HG03196 (cell line): ENCODE measurements around the gene NAP1L1.

Experiments used
- ATAC-seq: cut with Tn5 transposase; IDR thresholded peaks from one replicate; pipeline ENCODE4 v1.9.1; 2021; ENCODE audit not compliant: unreplicated experiment

Gene NAP1L1

DNA sequence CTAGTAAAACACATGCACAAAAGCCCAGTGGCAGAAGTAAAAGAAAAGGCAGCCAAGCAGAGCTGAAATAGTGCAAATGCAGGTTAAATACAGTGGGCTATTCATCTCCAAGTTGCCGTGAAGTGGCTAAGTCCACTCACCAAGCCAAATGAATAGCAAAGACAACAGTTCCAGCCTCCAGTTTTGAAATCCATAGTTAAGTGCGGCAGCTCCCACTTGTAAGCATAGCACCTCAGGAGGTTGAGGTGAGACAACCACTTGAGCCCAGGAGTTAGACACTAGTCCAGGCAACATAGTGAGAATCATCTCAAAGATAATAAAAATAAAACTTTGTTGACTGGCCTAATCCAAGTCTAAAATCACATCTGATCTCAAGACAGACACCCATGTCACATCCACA, 43.1 kb downstream of the NAP1L1 start:
- ATAC-seq: no peak

DNA sequence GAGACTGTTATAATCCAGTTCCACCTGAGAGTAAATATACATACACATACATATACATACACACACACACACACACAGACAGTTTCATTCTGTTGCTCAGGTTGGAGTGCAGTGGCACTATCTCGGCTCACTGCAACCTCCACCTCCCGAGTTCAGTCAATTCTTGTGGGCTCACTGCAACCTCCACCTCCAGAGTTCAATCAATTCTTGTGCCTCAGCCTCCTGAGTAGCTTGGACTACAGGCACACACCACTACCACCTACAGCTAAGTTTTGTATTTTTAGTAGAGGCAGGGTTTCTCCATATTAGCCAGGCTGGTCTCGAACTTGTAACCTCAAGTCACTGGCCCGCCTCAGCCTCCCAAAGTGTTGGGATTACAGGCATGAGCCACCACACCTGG, 44.0 kb downstream of the NAP1L1 start:
- ATAC-seq: no peak

DNA sequence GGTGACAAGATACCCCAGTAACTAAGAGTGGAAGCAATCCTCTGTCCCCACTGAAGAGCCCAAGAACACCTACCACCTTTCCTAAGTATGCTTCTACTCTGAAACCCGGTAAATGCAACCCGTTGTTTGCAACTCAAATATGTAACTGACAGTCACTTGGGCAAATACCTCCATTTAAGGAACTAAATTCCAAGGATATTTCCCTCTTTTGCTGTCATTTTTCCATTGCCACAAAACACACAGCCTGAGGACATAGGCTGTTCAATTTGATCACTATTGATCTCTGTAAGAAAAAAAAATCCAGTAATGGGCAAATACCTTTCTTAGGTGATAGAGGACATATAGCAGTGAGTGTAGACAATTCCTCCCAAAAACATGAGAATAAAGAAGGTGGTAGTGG, 46.3 kb downstream of the NAP1L1 start:
- no peak for ATAC-seq

DNA sequence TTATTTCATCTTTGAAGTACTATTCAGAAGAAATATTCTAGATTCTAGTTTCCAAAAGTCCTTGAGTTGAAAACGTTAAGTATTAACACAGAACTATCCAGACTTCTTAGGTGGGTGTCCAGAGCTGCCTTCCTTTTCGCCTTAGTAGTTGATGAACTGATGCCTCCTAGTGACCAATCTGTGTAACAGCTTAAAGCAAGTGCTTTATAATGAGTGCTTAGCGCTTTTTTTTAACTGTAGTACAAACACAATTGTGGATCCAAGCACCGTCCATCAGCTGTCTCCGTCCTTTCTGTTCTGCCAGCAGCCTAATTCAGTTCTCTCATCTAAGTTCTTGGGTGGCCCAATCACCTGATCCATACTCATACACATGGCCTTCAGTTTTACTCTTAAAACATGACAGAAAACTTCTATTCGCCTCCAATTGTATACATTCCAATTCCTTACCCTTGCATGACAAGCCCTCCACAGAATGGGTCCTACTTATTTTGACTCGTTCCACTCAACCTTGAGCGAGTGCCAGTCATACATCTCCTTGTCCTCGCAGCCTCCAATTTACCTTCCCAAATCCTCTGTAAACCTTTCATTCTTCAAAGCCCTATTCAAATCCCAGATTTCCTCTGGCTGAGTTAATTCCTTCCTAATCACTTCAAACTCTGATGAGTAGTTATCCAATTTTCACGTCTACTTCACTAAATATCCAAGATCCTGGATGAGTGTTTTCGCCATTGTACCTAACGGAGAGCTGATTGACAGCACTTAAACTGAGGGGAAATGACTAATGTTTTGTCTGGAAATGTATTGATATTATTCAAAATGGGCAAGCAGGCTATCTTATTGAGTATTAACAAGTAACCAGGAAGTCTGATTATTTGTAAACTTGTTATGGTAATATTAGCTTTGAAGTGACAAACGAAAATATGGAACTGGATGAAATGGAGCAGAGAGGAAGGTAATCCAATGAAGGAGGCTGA, 47.1 kb downstream of the NAP1L1 start:
- ATAC-seq: peak; percentile 54

DNA sequence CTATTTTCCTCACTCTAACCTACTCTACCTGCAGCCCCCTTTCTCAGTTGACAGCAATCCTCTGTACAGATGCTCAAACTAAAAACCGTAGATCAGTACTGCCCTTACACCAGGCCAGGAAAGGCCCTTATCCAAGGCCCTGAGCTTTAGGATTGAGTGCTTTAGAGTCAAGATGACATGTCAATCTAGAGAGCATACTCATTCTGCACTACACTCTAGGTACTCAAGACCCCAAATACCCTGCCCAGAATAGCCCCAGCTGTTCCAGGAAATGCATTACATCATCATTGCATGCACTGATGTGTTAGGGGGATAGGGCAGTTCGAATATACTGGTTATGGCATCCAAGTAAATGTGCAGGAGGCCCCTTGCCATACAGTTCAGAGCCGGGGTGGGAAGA, 49.4 kb downstream of the NAP1L1 start:
- ATAC-seq: no peak

DNA sequence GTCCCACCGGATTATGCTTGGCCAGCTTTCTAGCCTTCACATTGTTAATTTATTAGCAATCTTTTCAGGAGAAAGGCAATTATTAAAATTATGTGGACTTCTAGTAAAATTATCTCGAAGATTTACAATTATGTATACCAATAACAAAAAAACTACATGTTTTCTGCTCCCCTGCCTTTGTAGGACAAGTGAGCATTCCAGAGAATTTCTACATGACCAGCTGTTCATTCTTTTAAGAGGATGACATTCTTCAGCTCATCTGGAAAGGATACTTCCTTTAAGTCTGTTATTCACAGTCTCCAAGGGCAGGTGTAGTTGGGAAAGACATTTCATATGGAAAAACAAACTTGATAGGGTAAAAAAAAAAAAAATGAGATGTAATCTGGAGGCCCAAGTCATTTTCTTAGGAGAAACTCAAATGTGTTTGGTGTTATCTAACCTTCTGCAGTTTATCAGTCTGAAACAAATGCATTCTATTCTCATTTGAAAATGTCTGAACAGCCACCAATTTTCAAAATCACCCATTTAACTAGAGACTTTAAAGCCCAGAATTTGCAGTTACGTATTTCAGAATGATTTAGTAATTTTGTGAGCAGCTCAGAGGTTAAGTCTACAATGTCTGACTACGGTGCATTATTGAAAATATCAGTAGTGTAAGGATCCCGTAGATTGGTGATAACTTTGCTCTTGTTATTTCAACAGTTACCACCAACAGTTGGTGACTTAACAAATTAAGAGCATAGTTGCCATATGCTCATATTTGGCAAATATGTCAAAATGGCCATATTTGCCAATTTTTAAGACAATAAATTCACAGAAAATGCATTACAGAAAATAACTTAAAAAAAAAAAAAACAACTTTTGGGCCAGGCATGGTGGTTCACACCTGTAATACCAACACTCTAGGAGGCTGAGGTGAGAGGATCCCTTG, 51.1 kb downstream of the NAP1L1 start:
- no peak for ATAC-seq

DNA sequence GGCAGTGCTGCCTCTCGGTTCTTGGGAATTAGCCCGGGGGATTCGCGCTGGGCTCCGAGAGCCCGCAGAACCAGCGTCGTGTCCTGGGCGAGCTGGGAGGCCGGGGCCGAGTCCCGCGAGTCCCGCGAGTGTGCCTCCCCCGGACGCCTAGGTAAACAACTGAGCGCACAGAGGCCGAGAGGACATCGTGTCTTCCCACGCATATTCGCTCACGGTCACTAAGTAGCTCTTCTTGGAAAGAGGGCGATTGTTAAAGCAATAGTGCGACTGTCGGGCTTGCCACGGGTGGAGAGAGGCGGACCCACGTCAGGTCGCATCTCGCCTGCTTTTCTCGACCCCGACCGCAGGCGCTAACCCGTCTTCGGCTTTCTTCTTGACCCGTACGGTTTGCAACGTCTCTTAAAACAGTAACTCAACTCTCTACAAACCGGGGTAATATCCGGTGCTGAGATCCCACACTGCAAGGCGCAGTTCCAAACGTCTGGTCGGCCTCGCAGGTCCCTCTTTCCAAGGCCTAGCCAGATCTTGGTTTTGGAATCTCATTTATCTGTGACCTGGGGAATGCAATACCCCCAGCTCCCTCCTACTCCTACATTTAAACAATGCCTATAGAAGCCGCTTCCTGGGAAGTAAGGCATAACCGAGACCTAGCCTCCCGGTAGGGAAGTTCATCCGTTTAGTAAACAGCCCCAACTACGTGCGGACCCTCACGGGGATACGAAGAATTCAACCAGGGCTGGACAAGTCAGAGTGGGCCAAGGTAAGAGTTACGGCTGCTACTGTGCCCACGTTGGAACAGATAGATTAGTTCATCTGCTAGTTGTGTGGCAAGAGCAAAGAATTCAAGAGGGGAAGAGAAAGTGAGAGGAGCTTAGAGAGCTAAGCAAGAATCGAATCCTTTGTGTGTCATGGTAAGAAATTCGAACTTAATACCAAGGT, 52.2 kb downstream of the NAP1L1 start:
- peak; percentile 19 for ATAC-seq

DNA sequence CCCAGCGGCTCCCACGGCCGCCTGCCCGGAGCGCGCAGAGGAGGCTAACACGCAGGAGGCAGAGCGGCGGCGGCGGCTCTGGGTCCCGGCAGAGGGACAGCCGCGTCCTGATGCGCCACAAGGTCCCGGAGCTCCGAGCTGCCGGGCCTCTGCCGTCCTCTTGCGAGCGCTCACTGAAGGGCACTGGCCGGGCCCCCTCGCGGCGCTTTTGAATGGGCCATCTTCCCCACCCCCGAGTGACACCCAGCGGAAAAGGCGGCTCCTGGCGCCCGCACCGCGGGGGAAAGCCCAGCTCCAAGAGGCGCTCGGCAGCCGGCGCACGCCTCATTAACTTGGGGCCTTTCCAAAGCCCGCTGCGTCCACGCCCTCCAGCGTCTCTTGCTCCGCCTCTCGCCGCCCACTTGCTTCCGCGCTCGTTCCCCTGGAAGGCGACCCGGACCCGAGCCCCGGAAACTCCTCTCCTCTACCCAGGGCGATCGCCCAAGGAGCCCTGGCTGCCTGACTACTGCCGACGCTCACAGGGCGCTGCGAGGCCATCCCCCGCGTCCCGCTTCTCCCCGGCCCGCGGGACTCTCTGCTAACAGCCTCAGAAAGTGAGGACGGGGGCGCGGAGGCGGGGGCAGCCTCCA, 53.0 kb downstream of the NAP1L1 start, which contains the start of gene PHLDA1:
Gene PHLDA1, minus strand, starts transcription at position 363 of the 629 bp plus-strand sequence.
- peak; percentile 90 for ATAC-seq

DNA sequence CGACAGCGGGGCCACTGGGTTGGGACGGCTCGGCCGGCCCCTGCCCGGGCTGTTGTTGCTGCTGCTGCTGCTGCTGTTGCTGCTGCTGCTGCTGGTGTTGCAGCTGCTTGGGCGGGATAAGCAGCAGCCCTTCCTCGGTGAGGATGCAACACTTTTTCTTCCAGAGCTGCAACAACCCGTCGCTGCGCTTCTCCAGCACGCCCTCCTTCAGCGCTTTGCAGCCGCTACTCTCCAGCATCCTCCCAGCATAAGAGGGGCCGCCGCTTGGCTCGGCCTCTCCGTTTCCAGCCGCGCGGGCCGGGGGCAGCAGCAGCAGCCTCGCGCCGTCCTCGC, 53.4 kb downstream of the NAP1L1 start:
- peak; percentile 10 for ATAC-seq

DNA sequence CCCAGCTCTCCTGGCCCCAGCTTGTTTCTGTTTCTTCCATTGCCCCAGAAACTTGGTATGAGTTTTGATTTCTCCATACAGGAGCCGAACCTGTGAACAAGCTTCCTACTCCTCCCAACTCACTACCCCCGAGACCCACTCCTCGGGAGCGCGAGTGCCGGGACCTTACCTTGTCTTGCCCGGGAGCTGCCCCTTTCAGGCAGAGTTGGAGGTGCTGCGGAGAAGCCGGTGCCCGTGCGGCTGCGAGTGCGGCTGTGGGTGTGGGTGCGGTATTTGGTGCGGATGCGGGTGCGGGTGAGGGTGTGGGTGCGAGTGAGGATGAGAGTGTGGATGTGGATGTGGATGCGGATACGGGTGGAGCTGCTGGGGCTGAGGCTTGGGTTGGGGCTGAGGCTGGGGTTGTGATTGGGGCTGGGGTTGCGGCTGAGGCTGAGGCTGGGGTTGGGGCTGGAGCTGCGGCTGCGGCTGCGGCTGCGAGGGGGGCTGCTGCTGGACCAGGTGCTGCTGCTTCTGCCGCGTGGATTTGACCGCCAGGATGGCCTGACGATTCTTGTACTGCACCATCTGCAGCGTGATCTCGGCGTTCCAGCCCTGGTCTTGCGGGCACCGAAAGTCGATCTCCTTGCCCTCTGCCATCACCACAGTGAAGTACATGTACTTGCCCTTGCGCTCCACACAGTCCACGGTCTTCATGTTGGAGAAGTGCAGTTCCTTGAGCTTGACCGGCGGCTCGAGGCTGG, 54.0 kb downstream of the NAP1L1 start:
- ATAC-seq: no peak

DNA sequence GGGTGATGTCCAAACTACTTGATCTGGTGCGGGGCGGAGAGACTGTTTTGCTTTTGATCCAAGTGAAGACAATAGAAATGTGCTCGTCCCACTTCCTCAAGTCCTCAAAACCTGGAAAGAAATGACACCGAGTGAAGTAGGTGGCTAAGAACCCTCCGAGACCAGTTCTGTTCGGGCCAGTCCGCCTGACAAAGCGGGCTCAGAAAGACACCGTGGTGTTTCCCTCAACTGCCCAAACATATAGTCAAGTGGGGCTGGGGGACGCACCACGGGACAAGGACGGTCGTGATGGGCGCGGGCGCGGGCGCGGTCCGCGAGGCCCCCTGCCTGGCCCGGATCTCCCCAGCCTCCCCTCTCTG, 54.5 kb downstream of the NAP1L1 start:
- no peak for ATAC-seq

DNA sequence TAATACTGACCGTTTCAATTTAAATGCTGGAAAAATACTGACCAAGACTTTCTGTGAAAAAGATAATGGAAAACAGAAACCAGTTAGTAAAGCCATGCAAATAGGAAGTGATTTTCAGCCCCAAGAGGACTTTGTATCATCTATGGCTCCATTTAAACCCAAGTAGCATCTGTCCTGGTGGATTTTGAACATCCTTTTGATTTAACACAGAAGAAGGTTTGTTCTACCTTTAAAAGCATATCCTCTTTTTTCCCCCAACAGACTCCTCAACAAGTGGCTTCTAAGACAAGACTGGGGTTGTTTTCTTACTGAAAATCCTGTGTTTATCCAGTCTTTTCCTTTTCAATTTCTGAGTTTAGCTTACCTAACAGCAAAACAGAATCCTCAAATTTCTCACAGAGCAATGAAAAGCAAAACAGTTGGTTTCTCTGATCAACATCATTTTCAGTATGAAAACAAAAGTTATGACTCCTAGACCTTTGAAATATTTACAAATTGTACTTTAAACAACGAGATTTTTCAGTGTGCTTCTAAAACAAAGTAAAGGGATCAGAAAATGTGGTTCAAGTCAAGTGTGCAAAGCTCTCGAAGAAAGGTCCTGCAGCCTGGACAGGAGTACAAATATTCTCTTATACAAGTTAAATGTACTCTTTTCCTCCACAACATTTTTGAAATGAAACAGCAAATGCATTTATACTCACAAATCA, 55.8 kb downstream of the NAP1L1 start:
- ATAC-seq: no peak

DNA sequence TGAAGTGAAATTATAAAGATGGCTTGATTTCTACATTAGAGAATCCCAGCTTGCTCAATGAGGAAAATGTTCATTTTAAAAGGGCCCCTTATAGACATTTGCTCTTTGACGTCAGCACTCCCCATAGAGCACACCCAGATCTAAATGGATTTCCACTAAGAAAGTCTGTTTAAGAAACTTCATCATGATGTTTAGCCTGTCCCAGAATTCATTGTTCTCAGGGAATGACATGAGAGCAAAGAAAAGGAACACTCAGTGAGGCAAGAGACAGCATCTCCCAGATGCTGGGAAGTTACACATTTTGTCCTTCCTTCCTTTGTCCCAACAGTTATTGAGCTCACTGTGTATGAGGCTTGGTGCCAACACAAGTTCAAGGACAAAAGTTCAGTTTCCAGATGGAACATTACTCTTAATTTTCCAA, 57.8 kb downstream of the NAP1L1 start:
- ATAC-seq: no peak

DNA sequence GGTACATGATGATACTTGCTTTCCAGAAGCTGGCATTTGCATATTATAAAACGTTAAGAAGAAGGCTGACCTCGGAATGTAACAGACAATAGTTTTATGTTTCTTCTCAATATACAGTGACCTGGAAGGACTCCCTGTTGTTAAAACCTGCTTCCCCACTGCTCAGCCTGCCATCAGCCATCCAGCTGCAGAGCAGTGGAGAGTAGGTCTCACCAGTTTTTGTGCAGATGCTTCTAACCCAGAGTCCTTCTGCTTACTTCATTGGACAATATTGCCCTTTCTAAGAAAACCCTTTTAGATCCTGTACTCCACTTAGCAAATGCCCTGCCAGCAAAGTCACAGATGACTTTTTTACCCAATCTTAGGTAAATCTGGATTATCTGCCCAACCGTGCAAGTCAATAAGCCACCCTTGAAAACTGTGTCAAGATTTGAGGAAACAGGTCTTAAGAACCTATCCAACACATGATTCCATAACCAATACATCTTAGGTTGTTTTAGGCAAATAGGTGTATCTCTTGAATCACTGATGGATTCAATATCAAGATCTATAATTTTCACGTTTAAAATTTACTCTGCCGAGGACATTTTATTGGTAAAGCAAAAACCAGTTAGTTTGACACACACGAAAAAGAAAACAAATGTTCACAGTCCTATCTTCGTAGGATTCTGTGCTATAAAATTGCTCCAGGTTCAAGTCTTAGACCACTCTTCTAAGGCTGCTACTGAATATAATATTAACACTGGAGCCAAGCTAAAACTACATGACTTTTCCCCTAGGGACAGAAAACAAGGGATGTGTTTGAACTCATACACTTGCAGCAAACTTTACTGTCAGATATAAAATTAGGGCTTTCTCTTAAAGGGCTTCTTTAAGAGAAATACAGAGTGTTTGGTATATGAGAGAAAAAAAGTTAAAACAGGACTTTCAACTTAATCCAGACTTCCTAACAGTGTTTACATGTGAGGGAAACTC, 58.6 kb downstream of the NAP1L1 start:
- ATAC-seq: no peak

DNA sequence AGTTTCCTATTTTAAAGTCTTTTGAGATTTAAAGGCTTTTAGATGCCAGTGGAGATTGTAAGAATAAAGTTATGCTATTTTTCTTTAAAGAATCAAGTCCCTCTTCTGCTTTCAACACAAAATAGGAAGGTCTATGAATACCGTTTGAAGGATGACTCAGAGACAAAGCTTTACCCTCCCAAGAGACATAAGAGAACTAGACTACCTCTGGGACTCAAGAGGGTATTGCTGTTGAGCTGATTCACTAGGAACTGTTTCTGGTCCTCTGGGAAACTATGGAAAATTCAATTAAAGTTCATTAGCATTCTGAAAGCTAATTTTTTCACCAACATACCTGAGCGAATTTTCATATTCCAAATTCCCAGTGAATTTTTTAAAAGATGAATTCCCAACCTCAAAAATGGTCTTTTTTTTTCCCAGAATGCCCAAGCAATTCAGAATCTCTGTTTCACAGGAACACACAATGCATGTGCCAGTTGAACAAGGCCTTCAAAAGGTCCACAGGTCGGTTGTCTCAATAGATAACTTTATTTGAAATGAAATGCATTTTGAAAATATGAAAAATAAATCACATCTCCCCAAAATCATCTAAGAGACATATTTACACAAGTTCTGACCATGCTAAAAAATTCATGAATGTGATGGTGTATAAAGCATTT, 59.4 kb downstream of the NAP1L1 start:
- ATAC-seq: no peak

DNA sequence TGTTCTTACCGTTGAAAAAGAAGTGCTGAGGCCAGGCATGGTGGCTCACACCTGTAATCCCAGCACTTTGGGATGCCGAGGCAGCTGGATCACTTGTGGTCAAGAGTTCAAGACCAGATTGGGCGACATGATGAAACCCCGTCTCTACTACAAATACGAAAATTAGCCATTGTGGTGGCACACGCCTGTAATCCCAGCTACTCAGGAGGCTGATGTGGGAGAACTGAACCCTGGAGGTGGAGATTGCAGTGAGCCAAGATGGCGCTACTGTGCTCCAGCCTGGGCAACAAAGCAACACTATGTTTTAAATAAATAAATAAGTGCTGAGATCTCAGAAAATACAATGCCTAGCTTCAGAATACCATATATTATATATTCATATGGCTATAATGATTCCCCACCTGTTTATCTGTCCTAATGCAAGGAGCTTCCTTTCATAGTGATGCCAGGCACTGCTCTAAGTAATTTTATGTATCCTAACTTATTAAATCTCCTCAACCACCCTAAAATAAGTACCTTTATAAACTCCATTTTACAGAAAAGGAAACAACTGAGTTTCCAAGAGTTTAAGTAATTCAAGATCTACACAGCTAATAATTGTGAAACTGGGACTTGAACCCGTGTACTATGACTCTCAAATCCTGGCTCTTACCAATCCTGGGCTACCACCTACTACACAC, 60.2 kb downstream of the NAP1L1 start:
- ATAC-seq: no peak
